Measurements from ENCODE around the gene MBD3.

- TF ChIP-seq CTCF (IDR thresholded peaks at IDR 0.05) (no peak), POLR2A (IDR thresholded peaks at IDR 0.05) (no peak)
These were observed 12.3 kb downstream of the MBD3 start for GRCh38 chr19:1580382-1580781.
